Spleen (tissue), 11 donors: Measurements from ENCODE around the gene BRF1. TPM values are rescaled to one million over a fixed set of nuclear protein-coding genes. Genes with fewer than 3 reads are reported as not detected.

ENCODE experiments used
- DNase-seq: peaks from one replicate; pipeline ENCODE4 v3.0.0-alpha.2; 2020
- H3K27ac ChIP-seq, 8 donors: fragments of 200-600 bp; sonication (generic) in 7 of 8; 1 replicate in 4 of 8; 2 replicates in 4 of 8; pipeline versions ENCODE4 v1.5.0 to v1.8.0; 2016 to 2021; ENCODE audit warnings: inconsistent platforms in 4 of 8, mild to moderate bottlenecking in 4 of 8, moderate library complexity in 1 of 8
- H3K27me3 ChIP-seq, 7 donors: fragments of 200-600 bp; sonication (generic) in 6 of 7; replicated peaks in 1 of 7; 1 replicate in 4 of 7; 2 replicates in 3 of 7; pipeline versions ENCODE4 v1.5.0 to v1.8.0; 2016 to 2021; ENCODE audit warnings: inconsistent platforms in 3 of 7, mild to moderate bottlenecking in 1 of 7
- H3K36me3 ChIP-seq, 6 donors: fragments of 200-600 bp; sonication (generic) in 5 of 6; 1 replicate in 4 of 6; 2 replicates in 2 of 6; pipeline versions ENCODE4 v1.5.0 to v1.8.0; 2016 to 2021; ENCODE audit warnings: inconsistent platforms in 2 of 6
- H3K4me1 ChIP-seq, 6 donors: fragments of 200-600 bp; sonication (generic) in 5 of 6; 1 replicate in 3 of 6; 2 replicates in 3 of 6; pipeline versions ENCODE4 v1.5.0 to v1.8.0; 2016 to 2021; ENCODE audit warnings: inconsistent platforms in 3 of 6
- H3K4me3 ChIP-seq, 8 donors: fragments of 200-600 bp; sonication (generic) in 7 of 8; 1 replicate in 4 of 8; 2 replicates in 4 of 8; pipeline versions ENCODE4 v1.5.0 to v1.8.0; 2016 to 2021; ENCODE audit warnings: inconsistent platforms in 4 of 8, mild to moderate bottlenecking in 4 of 8, moderate library complexity in 2 of 8
- H3K9me3 ChIP-seq, 8 donors: fragments of 200-600 bp; sonication (generic) in 7 of 8; 1 replicate in 4 of 8; 2 replicates in 4 of 8; pipeline versions ENCODE4 v1.5.0 to v1.8.0; 2016 to 2021; ENCODE audit warnings: inconsistent platforms in 4 of 8
- POLR2A ChIP-seq, 3 donors: fragments of 450-650 bp; IDR thresholded peaks; one replicate each; pipeline ENCODE4 v1.5.1; 2017; ENCODE audit warnings: antibody characterized with exemption in 3 of 3, mild to moderate bottlenecking in 1 of 3
- POLR2AphosphoS5 ChIP-seq, 3 donors: sonication (generic); formaldehyde crosslinking; IDR thresholded peaks; one replicate each; pipeline ENCODE4 v1.5.1; 2017; ENCODE audit warnings: antibody characterized with exemption in 3 of 3
- WGBS, 5 donors: extraction: QIAGEN DNeasy Blood & Tissue Kit in 3 of 5; methylation state at CpG; one replicate each; pipeline versions ENCODE4 v1.1.5 to v1.1.7; 2013 to 2018; 5-methylcytosine and 5-hydroxymethylcytosine counted together
- intact Hi-C: fragments of 100-400 bp; cut with DNase I; formaldehyde crosslinking; loops from one replicate; pipeline ENCODE4 v1.15.0; 2023; ENCODE audit warnings: low total_unique reads
- polyA plus RNA-seq, 3 donors: library from polyadenylated mRNA; stranded (reverse); fragments of 200-250 nt; gene quantifications; one replicate each; pipeline ENCODE4 v1.2.1, GENCODE V29; 2013
- total RNA-seq, 7 donors: library from RNA; depleted of rRNA in 3 of 7; stranded (reverse); fragments of >200 nt in 3 of 7; fragmentation: NEBNext Ultra II Directional in 4 of 7; extraction: Animal tissue kit (Norgen Biotek cat#: 25700) in 4 of 7; gene quantifications; one replicate each; pipeline versions ENCODE4 v1.1.0 to v1.2.1, GENCODE V29; 2016 to 2021
- TF ChIP-seq, protein P1 (sequence below), 11 experiments: fragments of 200-600 bp in 7 of 11; fragments of 450-650 bp in 4 of 11; sonication (generic) in 4 of 11; IDR thresholded peaks in 8 of 11; conservative IDR thresholded peaks in 3 of 11; 1 replicate in 7 of 11; 2 replicates in 4 of 11; pipeline versions ENCODE4 v1.4.0 to v1.8.0; 2016 to 2021; ENCODE audit warnings: antibody characterized with exemption in 11 of 11, inconsistent platforms in 4 of 11, mild to moderate bottlenecking in 1 of 11
- donor health status: healthy with polysubstance abuse.
- donor health status: DM: no; HTN: no; CAD: no; lungs with moderate emphysema.
- donor health status: DM: no; HTN: no; CAD: no.
- donor health status: Bipolar disorder and iron deficiency.
- donor health status: healthy.
- donor health status: DM: no; HTN: no; CAD: no.
- donor health status: DM: yes; HTN: yes; CAD: no.

The BRF1 gene
- total and polyA plus RNA-seq, 10 donors = 16.2 to 71.2 (median 49.8) TPM

- TF ChIP-seq, protein P1, sequence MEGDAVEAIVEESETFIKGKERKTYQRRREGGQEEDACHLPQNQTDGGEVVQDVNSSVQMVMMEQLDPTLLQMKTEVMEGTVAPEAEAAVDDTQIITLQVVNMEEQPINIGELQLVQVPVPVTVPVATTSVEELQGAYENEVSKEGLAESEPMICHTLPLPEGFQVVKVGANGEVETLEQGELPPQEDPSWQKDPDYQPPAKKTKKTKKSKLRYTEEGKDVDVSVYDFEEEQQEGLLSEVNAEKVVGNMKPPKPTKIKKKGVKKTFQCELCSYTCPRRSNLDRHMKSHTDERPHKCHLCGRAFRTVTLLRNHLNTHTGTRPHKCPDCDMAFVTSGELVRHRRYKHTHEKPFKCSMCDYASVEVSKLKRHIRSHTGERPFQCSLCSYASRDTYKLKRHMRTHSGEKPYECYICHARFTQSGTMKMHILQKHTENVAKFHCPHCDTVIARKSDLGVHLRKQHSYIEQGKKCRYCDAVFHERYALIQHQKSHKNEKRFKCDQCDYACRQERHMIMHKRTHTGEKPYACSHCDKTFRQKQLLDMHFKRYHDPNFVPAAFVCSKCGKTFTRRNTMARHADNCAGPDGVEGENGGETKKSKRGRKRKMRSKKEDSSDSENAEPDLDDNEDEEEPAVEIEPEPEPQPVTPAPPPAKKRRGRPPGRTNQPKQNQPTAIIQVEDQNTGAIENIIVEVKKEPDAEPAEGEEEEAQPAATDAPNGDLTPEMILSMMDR (IDR thresholded peaks at IDR 0.05 in 8 of 11, conservative IDR thresholded peaks at IDR 0.05 in 3 of 11) = no peak
- TF ChIP-seq POLR2AphosphoS5 (IDR thresholded peaks at IDR 0.05) = peak; percentile 33 to 71 (median 46)
- TF ChIP-seq POLR2A (IDR thresholded peaks at IDR 0.05) = no peak
- peak overlapping the region in 3 of 8 donors; percentile 21 to 61 (median 38) for H3K27ac ChIP-seq
- intact Hi-C loops = no loop called here
- H3K27me3 ChIP-seq = peaks cover 0 to 31% (median 17%) of the 10 kb centered on the region in 7 donors
- H3K36me3 ChIP-seq = peaks cover 0 to 3% (median 0%) of the 10 kb centered on the region in 6 donors
- no peaks in the 10 kb centered on the region for H3K9me3 ChIP-seq
- peak; percentile 89 for DNase-seq
- peaks cover 7 to 64% (median 40%) of the 10 kb centered on the region in 6 donors for H3K4me1 ChIP-seq
- WGBS, 5 donors = 26 to 39% (median 32%) methylated on average over 24 to 32 of the region's 32 CpGs
- H3K4me3 ChIP-seq = peak overlapping the region in 1 of 8 donors; percentile 24
Measured at GRCh38 chr14:105173901-105174894, 126.6 kb downstream of the BRF1 start.

GRCh38 chr14:105173145-105173544 is 127.7 kb downstream of the BRF1 start:
- H3K27me3 ChIP-seq = peaks cover 0 to 37% (median 22%) of the 10 kb centered on the region in 7 donors
- no peak overlapping the region for H3K4me3 ChIP-seq
- no peak overlapping the region for H3K27ac ChIP-seq
- intact Hi-C loops = no loop called here
- 89 to 94% (median 91%) methylated on average over 13 of the region's 13 CpGs for whole genome bisulfite sequencing, 5 donors
- peaks cover 0 to 3% (median 0%) of the 10 kb centered on the region in 6 donors for H3K36me3 ChIP-seq
- H3K9me3 ChIP-seq = no peaks in the 10 kb centered on the region
- no peak for TF ChIP-seq POLR2A (IDR thresholded peaks at IDR 0.05)
- TF ChIP-seq, protein P1 (IDR thresholded peaks at IDR 0.05 in 8 of 11, conservative IDR thresholded peaks at IDR 0.05 in 3 of 11) = no peak
- no peak for TF ChIP-seq POLR2AphosphoS5 (IDR thresholded peaks at IDR 0.05)
- DNase-seq = no peak
- peaks cover 10 to 65% (median 43%) of the 10 kb centered on the region in 6 donors for H3K4me1 ChIP-seq

DNA sequence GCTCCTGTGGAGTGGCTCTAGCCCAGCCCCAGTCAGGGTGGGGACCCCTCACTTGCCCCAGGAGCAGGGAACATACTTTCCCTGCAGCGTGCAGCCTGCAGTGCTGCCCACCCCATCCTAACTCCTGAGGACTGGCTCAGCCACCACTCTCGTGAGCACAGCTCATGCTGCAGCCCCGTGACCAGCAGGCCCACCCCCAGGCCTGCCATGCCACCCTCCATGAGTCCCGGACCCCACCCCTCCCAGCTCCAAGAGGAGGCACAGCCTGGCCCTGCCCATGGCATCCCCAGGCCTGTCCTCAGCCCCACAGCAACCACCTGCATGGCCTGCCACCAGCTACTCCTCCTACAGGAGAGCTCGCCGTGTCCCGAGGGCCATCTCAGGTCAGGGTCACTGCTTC is 128.3 kb downstream of the BRF1 start:
- no peaks in the 10 kb centered on the region for H3K9me3 ChIP-seq
- H3K27ac ChIP-seq = no peak overlapping the region
- peaks cover 0 to 44% (median 27%) of the 10 kb centered on the region in 7 donors for H3K27me3 ChIP-seq
- DNase-seq = no peak
- TF ChIP-seq, protein P1 (IDR thresholded peaks at IDR 0.05 in 8 of 11, conservative IDR thresholded peaks at IDR 0.05 in 3 of 11) = no peak
- TF ChIP-seq POLR2A (IDR thresholded peaks at IDR 0.05) = no peak
- intact Hi-C loops = no loop called here
- peaks cover 0 to 3% (median 0%) of the 10 kb centered on the region in 6 donors for H3K36me3 ChIP-seq
- H3K4me1 ChIP-seq = peaks cover 10 to 70% (median 48%) of the 10 kb centered on the region in 6 donors
- H3K4me3 ChIP-seq = no peak overlapping the region
- 61 to 91% (median 64%) methylated on average over 4 to 7 of the region's 7 CpGs for WGBS, 5 donors
